ENCODE data around the gene CABP4. TPM values are rescaled to one million over a fixed set of nuclear protein-coding genes. Genes with fewer than 3 reads are reported as not detected.

Gene CABP4
- total RNA-seq, 6 donors from 2014 or later, result 1.5 to 4.7 (median 2.3) TPM

- no peak overlapping the region for H3K27ac ChIP-seq
- no peak for TF ChIP-seq POLR2A (IDR thresholded peaks at IDR 0.05)
- no peak for TF ChIP-seq POLR2AphosphoS5 (IDR thresholded peaks at IDR 0.05)
- no peak for TF ChIP-seq CTCF (IDR thresholded peaks at IDR 0.05)
- TF ChIP-seq EP300 (IDR thresholded peaks at IDR 0.05), result no peak
- WGBS, 2 donors, result 79 to 87% methylated on average over 6 to 15 of the region's 25 CpGs
- DNase-seq (peak in 1 of 2 donors; percentile 82), ATAC-seq (ENCODE audit: low FRiP score in 2 of 2) (no peak)
- H3K36me3 ChIP-seq, result no peaks in the 10 kb centered on the region
- no peaks in the 10 kb centered on the region for H3K27me3 ChIP-seq
- peaks cover 0 to 5% (median 4%) of the 10 kb centered on the region in 4 donors for H3K4me1 ChIP-seq
- no peaks in the 10 kb centered on the region for H3K9me3 ChIP-seq
- H3K4me3 ChIP-seq, result no peak overlapping the region
Measured at GRCh38 chr11:67456068-67456705, 1.0 kb downstream of the CABP4 start.

GRCh38 chr11:67457453-67457852, 2.3 kb downstream of the CABP4 start:
- ATAC-seq (ENCODE audit: low FRiP score in 2 of 2), result no peak
- 94 to 97% methylated on average over 11 to 12 of the region's 12 CpGs for whole genome bisulfite sequencing, 2 donors

GRCh38 chr11:67458266-67458665, 3.1 kb downstream of the CABP4 start:
- Histone ChIP-seq H3K9me3 (no peaks in the 10 kb centered on the region), H3K36me3 (no peaks in the 10 kb centered on the region), H3K4me3 (no peak overlapping the region), H3K4me1 (no peaks in the 10 kb centered on the region), H3K27ac (no peak overlapping the region), H3K27me3 (no peaks in the 10 kb centered on the region)
- TF ChIP-seq EP300 (IDR thresholded peaks at IDR 0.05) (no peak), CTCF (IDR thresholded peaks at IDR 0.05) (no peak), POLR2A (IDR thresholded peaks at IDR 0.05) (no peak), POLR2AphosphoS5 (IDR thresholded peaks at IDR 0.05) (no peak)
- DNase-seq, result peak in 1 of 2 donors; percentile 60
- no peak for ATAC-seq (ENCODE audit: low FRiP score in 2 of 2)
- 91% methylated on average over 15 to 19 of the region's 19 CpGs for WGBS, 2 donors

More at GRCh38 chr11:67457453-67457852, 2.3 kb downstream of the CABP4 start:
- Histone ChIP-seq H3K4me1 (peaks cover 0 to 5% (median 2%) of the 10 kb centered on the region in 4 donors), H3K36me3 (no peaks in the 10 kb centered on the region), H3K27me3 (no peaks in the 10 kb centered on the region), H3K4me3 (no peak overlapping the region), H3K27ac (no peak overlapping the region), H3K9me3 (no peaks in the 10 kb centered on the region)
- DNase-seq, result peak in 1 of 2 donors; percentile 59
- TF ChIP-seq EP300 (IDR thresholded peaks at IDR 0.05), result no peak
- no peak for TF ChIP-seq POLR2AphosphoS5 (IDR thresholded peaks at IDR 0.05)
- no peak for TF ChIP-seq CTCF (IDR thresholded peaks at IDR 0.05)
- TF ChIP-seq POLR2A (IDR thresholded peaks at IDR 0.05), result no peak

GRCh38 chr11:67463186-67463585, 8.0 kb downstream of the CABP4 start:
- WGBS, 2 donors, result 93 to 98% methylated on average over 10 of the region's 10 CpGs
- no peak for ATAC-seq (ENCODE audit: low FRiP score in 2 of 2)
- no peaks in the 10 kb centered on the region for H3K27me3 ChIP-seq
- H3K27ac ChIP-seq, result peak overlapping the region in 1 of 4 donors; percentile 93
- no peaks in the 10 kb centered on the region for H3K9me3 ChIP-seq
- TF ChIP-seq EP300 (IDR thresholded peaks at IDR 0.05) (no peak), POLR2AphosphoS5 (IDR thresholded peaks at IDR 0.05) (no peak)
- no peaks in the 10 kb centered on the region for H3K36me3 ChIP-seq
- DNase-seq, result no peak
- H3K4me1 ChIP-seq, result peaks cover 25 to 40% (median 32%) of the 10 kb centered on the region in 4 donors
- no peak overlapping the region for H3K4me3 ChIP-seq

- TF ChIP-seq CTCF (IDR thresholded peaks at IDR 0.05) (no peak), EP300 (IDR thresholded peaks at IDR 0.05) (no peak), POLR2A (IDR thresholded peaks at IDR 0.05) (peak in 1 of 4 donors; percentile 60), POLR2AphosphoS5 (IDR thresholded peaks at IDR 0.05) (peak in 1 of 2 donors; percentile 23)
- Histone ChIP-seq H3K4me1 (peaks cover 28 to 46% (median 36%) of the 10 kb centered on the region in 4 donors), H3K27me3 (no peaks in the 10 kb centered on the region), H3K9me3 (no peaks in the 10 kb centered on the region), H3K36me3 (no peaks in the 10 kb centered on the region), H3K4me3 (peak overlapping the region in 3 of 4 donors; percentile 54 to 60 (median 57)), H3K27ac (peak overlapping the region; percentile 85 to 96 (median 92))
- ATAC-seq (ENCODE audit: low FRiP score in 2 of 2) (peak; percentile 25 to 74), DNase-seq (peak; percentile 77 to 89)
- WGBS, 2 donors, result 77 to 78% methylated on average over 19 to 20 of the region's 20 CpGs
Measured at GRCh38 chr11:67463680-67464410, 8.7 kb downstream of the CABP4 start.
